ENCODE data around the gene RAD23A.
"Not testable (repeated sequence)": the region's sequence is repeated elsewhere in the genome, so short reads cannot be mapped to it uniquely, and the experiment has no call there.

The RAD23A gene

GRCh38 chr19:12945479-12946091 is at the start of gene RAD23A:
RAD23A (plus strand) TSS chr19:12945862; CDS start chr19:12945949, 87 bp downstream.
- peak within 1 kb of the TSS; percentile 80 for H3K4me3 ChIP-seq (ENCODE audit: low read depth, low read length)

- H3K4me3 ChIP-seq (ENCODE audit: low read depth, low read length): no peak overlapping the region
Measured at GRCh38 chr19:12896460-12896859, 49.2 kb upstream of the RAD23A start.

GRCh38 chr19:12899891-12900518 is 45.7 kb upstream of the RAD23A start:
- H3K4me3 ChIP-seq (ENCODE audit: low read depth, low read length): no peak overlapping the region

- H3K4me3 ChIP-seq (ENCODE audit: low read depth, low read length): no peak overlapping the region
Measured at GRCh38 chr19:12907166-12907565, 38.5 kb upstream of the RAD23A start.

- H3K4me3 ChIP-seq (ENCODE audit: low read depth, low read length): no peak overlapping the region
Measured at GRCh38 chr19:12912571-12912970, 33.1 kb upstream of the RAD23A start.

- no peak overlapping the region for H3K4me3 ChIP-seq (ENCODE audit: low read depth, low read length)
Measured at GRCh38 chr19:12913011-12913561, 32.6 kb upstream of the RAD23A start.

- H3K4me3 ChIP-seq (ENCODE audit: low read depth, low read length): no peak overlapping the region
Measured at GRCh38 chr19:12913851-12914690, 31.6 kb upstream of the RAD23A start.

GRCh38 chr19:12915860-12916259 is 29.8 kb upstream of the RAD23A start:
- not testable (repeated sequence) for H3K4me3 ChIP-seq (ENCODE audit: low read depth, low read length)

- H3K4me3 ChIP-seq (ENCODE audit: low read depth, low read length): no peak overlapping the region
Measured at GRCh38 chr19:12918253-12918652, 27.4 kb upstream of the RAD23A start.

GRCh38 chr19:12921047-12921446 is 24.6 kb upstream of the RAD23A start:
- no peak overlapping the region for H3K4me3 ChIP-seq (ENCODE audit: low read depth, low read length)

- no peak overlapping the region for H3K4me3 ChIP-seq (ENCODE audit: low read depth, low read length)
Measured at GRCh38 chr19:12922959-12923358, 22.7 kb upstream of the RAD23A start.

GRCh38 chr19:12924621-12925310 is 20.9 kb upstream of the RAD23A start:
- H3K4me3 ChIP-seq (ENCODE audit: low read depth, low read length): no peak overlapping the region

GRCh38 chr19:12930002-12930645 is 15.5 kb upstream of the RAD23A start:
- H3K4me3 ChIP-seq (ENCODE audit: low read depth, low read length): no peak overlapping the region

- peak overlapping the region; percentile 100 for H3K4me3 ChIP-seq (ENCODE audit: low read depth, low read length)
Measured at GRCh38 chr19:12932392-12933286, 13.0 kb upstream of the RAD23A start.

GRCh38 chr19:12933287-12934072 is 12.2 kb upstream of the RAD23A start, which contains the start of gene FARSA:
FARSA (minus strand) TSS chr19:12933711; CDS start chr19:12933696, 15 bp downstream.
- H3K4me3 ChIP-seq (ENCODE audit: low read depth, low read length): peak within 1 kb of the TSS; percentile 100

- no peak overlapping the region for H3K4me3 ChIP-seq (ENCODE audit: low read depth, low read length)
Measured at GRCh38 chr19:12935071-12935470, 10.6 kb upstream of the RAD23A start.

GRCh38 chr19:12936582-12936981 is 9.1 kb upstream of the RAD23A start:
- H3K4me3 ChIP-seq (ENCODE audit: low read depth, low read length): no peak overlapping the region

- H3K4me3 ChIP-seq (ENCODE audit: low read depth, low read length): peak overlapping the region; percentile 41
Measured at GRCh38 chr19:12937093-12937926, 8.4 kb upstream of the RAD23A start.
